HG03064 (cell line): ENCODE measurements around the gene HOXD11.

Experiments
- ATAC-seq: cut with Tn5 transposase; IDR thresholded peaks from one replicate; pipeline ENCODE4 v1.9.1; 2021; ENCODE audit warnings: low read depth; ENCODE audit not compliant: unreplicated experiment

Gene HOXD11

GRCh38 chr2:176130147-176130956, 23.3 kb downstream of the HOXD11 start:
- no peak for ATAC-seq

DNA sequence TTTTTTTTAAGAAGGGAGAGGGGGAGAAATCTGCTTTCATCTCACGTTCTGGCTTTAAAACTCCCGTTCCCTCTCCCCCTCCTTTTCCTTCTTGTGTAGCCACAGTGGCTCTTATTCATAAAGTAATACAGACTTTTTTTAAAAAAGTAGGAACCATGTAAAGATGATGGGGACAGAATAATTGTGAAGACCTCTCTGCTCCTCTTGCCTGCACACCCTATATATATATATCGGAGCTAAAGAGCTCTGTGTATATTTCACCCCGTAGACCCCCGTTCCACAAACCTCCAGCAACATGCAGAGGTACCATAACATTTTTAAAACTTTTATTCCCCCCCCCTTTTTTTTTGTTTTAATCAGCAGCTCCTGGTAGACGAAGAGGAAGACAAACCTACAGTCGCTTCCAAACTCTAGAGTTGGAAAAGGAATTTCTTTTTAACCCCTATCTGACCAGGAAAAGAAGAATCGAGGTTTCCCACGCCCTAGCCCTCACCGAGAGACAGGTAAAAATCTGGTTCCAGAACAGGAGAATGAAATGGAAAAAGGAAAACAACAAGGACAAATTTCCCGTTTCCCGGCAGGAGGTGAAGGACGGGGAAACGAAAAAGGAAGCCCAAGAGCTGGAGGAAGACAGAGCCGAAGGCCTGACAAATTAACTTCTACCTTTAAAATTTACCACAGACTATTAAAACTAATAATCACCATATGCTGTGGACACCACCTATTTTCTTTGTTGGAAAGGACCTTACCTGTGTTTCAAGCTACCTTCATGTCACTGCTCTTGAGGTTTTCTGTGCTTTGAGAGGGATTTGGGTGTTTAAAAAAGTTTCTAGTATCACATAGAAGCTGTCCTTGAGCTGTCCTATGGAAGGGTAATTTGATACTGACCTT, 24.1 kb downstream of the HOXD11 start:
- no peak for ATAC-seq

- no peak for ATAC-seq
Observed at GRCh38 chr2:176131848-176132158, 24.7 kb downstream of the HOXD11 start.

DNA sequence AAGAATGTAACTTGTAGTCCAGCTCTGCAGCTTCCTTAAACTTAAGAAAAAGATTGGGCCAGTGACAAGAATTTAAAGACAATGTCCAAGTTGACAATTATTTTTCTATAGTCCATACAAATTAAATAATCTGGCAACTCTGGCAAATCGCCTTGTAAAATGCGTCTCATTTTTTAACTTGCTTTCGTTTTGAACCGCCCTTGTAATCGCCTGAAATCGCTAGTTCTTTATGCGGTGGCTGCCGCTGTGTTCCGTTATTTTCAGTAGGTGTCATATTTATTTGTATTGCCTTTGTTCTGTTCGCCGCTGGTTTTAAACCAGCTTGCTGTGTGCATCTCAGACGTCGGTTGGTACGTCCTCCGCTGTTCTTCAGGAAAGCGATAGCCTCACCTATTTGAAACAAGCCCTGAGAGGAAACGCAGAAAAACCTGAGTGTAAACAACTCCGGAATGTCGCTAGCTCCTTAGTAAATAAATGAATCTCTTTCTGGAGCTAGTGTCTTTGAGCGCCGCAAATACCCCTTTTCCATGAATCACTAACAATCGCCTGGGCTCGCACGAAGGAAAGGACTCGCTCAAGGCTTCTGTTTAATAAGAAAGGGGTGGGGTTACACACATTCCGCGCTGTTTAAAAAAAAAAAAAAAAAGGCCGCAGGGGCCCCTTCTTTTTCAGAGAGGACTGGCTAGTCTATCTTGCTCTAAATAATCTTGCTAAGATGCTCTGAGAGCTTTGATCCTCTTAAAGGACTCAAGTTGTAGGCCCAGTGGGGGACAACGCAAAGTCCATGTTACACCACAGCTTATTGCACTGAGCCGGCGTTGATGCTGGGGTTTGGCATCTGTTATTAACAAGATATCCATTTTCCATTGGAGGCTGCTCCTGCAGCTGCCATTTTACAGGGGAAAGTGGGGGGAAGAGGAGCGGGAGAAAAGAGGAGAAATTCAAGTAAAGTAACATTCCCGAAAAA, 25.4 kb downstream of the HOXD11 start:
- ATAC-seq = no peak

DNA sequence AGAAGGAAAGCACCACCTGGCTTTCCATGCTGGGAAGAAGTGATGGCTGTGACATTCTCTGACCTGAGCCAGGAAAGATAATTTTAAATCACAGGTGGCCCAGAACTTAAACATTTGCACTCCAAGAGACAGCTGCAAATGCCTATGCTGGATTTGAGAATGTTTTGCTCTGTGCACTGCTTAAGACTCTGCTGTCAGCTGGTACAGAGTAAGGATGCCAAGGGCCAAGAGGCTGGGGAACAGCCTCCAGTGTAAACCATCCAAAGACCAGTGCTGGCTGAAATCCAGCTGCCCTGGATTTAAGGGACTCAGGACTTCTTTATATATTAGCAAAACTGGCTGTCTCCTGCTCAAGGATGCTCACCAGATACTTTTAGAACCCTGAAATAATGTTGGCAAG, 26.3 kb downstream of the HOXD11 start:
- no peak for ATAC-seq

DNA sequence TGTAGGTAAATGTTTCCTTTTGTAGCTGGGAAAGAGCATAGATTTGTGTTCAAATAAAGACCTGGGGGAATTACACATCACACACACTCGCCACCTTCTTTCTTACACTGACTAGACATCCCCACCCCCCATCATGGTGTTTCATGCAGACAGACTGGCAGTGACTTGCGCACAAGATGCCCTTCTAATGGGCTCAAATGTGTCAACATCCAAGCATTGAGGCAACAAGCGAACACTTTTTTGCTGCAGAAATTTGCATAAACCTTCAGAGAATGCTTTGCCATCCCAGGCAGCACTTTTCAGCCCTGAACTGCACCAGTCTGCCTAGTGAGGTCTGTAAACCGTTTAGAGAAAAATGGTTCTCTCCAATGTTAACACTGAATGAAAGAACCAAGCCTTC, 27.0 kb downstream of the HOXD11 start:
- no peak for ATAC-seq

GRCh38 chr2:176135035-176135440, 28.0 kb downstream of the HOXD11 start:
- ATAC-seq = no peak

- no peak for ATAC-seq
Observed at GRCh38 chr2:176136374-176137251, 29.5 kb downstream of the HOXD11 start.

DNA sequence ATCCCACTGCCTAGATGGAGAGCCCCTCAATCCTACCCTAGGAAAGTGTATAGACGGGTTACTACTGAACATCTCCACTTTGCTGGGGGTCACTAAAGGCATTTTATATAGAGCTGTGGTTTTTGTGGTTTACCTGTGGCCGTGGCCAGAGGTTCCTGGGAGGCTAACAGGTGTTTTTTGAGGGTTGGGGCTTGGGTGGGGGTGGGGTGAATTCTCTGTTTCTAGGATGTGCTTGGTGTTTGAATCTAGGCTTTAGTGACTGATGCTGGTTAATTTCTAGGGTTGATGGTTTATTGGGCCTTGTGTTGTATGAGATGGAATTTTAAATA, 30.1 kb downstream of the HOXD11 start:
- no peak for ATAC-seq

DNA sequence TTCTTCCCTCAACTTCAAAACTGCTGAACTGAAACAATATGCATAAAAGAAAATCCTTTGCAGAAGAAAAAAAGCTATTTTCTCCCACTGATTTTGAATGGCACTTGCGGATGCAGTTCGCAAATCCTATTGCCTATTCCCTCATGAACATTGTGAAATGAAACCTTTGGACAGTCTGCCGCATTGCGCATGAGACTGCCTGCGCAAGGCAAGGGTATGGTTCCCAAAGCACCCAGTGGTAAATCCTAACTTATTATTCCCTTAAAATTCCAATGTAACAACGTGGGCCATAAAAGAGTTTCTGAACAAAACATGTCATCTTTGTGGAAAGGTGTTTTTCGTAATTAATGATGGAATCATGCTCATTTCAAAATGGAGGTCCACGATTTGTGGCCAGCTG, 30.8 kb downstream of the HOXD11 start:
- no peak for ATAC-seq

- ATAC-seq = no peak
Observed at GRCh38 chr2:176138526-176138922, 31.4 kb downstream of the HOXD11 start.

DNA sequence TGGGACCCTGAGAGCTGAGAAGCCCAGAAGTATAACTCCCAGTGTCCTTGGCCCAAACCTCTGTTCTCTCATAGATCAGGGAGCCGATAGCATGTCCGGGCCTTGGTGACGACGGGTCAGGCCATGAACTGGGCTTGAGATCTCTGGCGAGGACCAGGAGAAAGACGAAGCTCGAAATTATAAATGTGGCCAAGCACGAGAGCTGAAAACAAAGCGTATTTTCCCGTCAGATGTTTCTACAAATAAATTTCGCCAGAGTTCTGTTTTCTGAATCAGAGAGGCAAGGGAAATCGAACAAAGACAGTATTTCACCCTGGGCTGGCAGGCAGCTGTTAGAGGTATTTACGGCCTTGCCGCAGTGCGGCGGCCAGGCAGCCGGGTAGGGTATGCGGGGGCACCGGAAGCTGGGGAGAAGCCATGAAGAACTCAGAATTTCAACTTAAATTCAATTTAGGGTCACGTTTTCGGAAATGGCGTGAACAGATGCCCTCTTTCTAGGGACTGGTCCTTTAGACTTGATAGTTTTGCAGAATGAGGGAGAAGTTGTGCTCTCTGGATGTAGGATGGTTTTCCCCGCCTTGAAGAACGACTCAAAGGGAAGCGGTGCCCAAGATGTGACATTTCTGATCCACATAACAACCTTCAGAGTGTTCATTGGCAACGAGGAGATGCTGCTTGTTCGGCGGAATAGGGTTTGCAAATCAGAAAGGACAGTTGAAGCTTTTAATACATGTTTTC, 32.0 kb downstream of the HOXD11 start:
- no peak for ATAC-seq

GRCh38 chr2:176139661-176140512, 32.8 kb downstream of the HOXD11 start:
- ATAC-seq = no peak

- ATAC-seq = peak; percentile 93
Observed at GRCh38 chr2:176140513-176141317, 33.6 kb downstream of the HOXD11 start.

GRCh38 chr2:176142281-176142680, 35.2 kb downstream of the HOXD11 start:
- ATAC-seq = no peak

- ATAC-seq = no peak
Observed at GRCh38 chr2:176145085-176145969, 38.2 kb downstream of the HOXD11 start.

DNA sequence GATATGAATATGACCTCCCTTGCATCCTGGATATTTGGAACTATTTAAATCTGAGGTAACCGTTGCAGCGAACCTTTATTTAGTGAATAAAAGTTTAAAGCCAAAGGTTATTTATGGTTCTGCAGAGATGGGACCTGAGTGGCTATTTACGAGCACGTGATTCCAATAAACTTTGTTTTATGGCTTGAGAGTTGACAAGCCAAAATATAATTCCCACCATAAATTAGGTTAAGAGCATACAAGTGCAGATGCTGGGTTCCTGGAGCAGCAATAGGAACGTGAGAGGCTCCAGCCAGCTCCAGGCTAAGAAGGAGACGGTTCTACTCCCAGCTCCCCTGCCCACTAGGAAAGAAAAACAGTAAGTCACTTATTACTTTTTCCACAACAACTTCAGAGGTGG, 39.0 kb downstream of the HOXD11 start:
- no peak for ATAC-seq
